GM18868 (cell line): ENCODE results near the gene ASAP3.

Experiments
- ATAC-seq: cut with Tn5 transposase; IDR thresholded peaks from one replicate; pipeline ENCODE4 v1.9.1; 2021; ENCODE audit warnings: mild to moderate bottlenecking, moderate library complexity; ENCODE audit not compliant: unreplicated experiment

Gene ASAP3

DNA sequence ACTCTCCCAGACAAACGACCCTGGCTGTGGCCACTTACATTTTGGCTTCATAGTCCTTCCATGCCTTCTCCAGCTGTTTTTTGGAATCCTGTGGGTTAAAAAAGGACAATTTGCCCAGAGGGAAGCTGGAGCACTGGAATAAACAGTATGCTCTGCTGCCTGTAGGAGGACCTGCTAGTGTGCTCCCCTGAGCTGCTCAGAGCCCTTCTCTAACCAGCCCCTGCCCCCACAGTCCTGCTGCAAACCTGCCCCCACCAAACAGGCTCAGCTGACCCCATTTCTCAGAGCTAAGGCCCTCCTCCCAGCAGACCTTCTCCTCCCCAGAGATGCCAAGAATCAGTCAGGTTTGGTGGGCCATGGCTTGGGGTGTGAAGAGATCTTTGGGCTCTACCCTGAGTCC, 32.5 kb downstream of the ASAP3 start:
- ATAC-seq, result no peak

DNA sequence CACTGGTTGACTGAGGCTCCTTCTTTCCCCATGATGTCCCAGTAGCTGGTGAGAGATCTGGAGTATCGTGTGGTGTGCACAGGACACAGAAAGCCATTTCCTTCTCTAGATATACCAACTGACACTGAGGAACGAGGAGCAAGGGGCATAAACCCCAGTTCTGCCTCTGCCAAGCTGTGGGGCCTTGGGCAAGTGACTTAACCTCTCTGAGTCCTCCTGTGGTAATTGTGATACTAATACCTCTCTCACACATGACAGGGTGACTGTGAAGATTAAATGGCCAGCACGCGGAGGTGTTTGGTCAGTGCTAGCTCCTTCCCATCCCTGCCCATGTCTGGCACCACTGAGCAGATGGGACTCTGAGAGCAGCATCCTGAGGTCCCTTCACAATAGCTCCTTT, 33.1 kb downstream of the ASAP3 start:
- no peak for ATAC-seq

DNA sequence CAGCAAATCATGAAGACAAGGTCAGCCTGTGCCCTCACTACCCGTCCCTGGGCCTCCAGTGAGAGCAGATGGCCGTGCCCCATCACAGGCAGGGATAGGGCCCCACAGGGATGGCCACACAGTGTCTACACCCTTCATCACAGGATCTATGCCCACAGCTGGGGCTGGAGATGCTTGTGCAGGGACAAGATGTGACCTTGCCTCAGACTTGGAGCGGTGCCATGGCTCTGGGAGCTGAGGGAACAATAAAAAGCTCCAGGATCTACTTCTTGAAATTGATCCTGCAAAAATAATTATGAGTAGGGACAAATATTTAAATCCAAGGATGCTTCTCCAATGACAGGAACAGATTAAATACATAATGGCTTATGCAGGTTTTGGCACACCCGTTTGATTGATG, 34.0 kb downstream of the ASAP3 start:
- no peak for ATAC-seq

DNA sequence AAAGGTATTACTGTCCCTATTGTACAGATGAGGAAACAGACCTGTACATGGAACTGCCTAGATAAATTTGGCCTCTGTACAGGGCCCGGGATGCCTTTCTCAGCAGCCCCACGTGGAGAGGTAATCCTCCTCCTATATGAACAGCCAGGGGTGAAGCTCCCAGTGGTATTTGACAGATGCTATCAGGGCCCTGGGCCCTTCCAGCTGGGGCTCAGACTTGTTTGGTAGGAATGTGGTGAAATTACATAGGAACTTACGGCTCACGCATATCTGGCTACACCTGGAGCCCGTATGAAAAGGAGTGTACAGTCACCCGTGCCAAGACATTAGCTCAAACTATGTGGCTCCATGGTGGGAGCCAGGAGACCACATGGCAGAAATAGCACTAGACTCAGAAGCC, 34.7 kb downstream of the ASAP3 start:
- no peak for ATAC-seq

DNA sequence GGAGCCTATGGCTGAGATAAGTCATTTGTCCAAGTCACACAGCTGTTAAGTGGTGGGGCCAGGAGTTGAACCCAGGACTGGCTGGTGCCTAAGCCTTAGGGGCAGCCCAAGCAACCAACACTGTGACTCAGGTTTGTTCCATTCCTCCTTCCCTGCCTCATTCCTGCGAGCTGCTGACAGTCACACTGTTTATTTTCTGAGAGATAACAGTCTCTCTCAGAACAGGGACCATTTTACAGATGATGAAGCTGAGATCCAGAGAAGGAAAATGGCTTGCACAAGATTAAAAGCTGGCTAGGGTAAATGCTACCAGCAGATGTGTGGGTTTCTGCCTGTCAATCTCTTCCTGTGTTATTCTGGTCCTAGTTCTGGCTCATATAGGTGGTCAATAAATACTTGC, 35.1 kb downstream of the ASAP3 start:
- no peak for ATAC-seq

DNA sequence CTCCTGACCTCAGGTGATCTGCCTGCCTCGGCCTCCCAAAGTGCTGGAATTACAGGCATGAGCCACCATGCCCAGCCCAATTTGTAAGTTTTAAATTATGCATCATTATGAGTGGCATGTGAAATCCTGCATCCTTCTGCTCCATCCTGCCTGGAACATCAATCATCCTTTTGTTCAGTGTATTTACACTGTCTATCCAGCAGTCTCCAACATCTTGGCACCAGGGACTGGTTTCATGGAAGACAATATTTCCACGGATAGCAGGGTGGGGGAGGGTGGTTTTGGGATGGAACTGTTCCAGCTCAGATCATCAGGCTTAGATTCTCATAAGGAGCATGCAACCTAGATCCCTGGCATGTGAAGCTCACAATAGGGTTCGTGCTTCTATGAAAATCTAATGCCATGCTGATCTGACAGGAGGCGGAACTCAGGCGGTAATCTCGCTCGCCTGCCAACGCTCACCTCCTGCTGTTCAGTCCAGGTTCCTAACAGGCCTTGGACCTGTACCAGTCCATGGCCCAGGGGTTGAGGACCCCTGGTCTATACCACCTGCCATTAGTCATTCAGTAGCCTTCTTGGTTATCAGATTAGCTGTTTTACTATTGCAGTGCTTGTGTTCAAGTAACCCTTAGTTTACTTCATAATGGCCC, 37.2 kb downstream of the ASAP3 start:
- ATAC-seq, result no peak

DNA sequence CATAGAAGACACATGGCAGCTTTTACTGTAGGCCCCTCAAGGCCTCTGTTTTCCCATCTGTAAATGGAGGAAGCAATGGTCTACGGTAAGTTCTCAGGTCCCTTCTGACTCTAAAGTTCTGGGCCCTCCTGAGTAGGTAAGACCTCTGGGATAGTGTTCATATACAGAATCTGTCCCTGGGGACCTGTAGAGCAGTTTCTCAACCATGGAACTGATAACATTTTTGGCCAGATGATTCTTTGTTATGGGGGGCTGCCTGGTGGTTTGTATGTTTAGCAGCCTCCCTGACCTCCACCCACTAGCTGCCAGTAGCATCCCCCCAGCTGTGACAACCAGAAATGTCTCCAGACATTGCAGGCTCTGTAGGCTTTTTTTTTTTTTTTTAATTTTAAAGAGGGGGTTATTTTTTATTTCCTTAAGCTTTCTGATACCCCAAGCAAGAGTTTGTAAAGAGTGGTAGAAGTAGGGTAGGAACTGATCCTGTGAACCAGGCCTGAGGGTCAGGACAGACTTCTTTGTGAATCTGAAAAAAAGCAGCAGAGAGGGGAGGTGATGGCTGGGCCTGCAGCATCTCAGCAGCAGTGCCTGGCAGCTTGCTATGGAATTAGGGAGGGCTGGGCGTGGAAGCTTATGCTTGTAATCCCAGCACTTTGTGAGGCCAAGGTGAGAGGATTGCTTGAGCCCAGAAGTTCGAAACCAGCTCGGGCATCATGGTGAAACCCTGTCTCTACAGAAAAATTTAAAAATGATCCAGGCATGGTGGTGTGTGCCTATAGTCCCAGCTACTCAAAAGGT, 39.2 kb downstream of the ASAP3 start:
- no peak for ATAC-seq

DNA sequence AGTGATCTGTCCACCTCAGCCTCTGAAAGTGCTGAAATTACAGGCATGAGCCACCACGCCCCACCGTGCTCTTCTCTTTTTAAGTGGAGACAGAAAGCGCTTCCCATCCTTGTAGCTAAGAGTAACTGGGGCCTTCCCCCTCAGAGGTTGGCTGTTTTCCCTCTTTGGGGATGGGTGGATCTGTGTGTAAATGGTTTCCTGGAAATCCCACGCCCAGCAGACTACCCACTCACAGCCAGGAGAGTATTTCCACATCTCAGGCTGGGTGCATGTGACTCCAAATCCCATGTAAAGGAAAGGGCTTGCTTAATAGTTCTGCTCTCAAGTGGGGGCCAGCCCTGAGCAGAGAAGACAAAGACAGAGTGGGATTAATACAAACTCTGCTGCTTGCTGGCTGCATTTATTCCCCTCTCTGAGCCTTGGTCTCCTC, 39.9 kb downstream of the ASAP3 start:
- no peak for ATAC-seq

DNA sequence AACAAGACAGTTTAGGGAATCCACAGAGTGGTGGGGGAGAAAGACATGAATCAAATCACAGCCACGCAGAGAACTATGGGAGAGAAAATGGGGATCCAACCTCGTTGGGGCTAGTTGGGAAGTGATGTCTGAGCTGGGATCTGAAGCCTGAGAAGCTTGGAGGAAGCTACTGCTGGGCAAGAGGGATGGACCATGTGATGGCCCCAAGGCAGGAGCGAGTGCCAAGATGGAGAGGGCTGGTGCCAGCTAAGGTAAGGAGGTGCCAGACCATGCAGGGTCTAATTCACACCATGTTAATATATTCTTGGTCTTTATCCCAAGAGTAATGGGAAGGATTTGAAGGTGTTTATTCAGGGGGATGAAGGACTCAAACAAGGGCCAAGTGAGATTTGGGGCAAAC, 41.2 kb downstream of the ASAP3 start:
- no peak for ATAC-seq

DNA sequence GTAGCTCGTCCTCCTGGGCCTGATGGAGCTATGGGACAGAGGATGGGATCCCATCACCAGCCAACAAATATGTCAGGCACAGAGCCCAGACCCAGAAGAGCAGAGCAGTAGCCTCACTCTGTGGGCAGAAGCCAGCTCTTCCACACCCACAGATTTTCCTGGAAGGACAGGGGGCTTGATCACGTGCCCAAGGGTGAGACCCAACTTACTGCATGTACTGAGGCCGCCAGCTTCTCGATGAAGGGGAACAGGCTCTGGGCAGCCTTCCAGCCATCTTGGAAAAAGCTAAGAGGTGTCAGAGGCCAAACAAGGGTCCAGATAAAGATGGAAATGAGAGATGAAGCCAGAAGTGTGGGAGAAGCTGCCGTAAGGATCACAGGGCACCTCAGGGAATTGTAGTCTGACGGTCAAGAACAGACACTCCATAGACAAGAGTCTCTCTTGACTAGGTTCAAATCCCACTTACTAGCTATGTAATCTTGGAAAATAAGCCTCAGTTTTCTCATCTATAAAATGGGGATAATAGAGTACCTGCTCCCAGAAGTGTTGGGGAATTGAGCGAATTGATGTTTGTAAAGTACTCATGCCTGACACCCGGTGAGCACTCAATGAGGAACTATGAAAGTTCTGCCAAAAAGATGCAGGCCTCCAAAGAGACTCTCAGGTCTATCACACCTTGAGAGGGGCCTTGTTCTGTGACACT, 42.4 kb downstream of the ASAP3 start:
- ATAC-seq, result no peak

DNA sequence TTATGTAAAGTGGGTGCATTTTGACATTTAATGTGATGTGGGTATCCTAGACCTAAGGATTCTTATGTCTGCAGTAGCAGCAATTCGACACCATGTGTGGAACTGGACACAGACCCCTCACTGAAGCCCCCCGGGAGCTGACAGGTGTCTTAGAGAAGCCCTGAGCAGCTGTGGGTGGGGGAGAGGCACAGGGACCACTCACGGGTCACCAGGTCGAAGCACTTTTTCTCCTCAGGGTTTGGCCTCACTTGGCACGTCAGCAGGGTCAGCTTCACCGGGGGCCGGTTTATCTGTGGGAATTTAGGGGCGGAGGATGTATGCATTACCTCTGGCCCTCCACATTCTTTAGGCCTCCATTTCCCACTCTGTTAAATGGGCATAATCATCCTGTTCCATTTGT, 45.4 kb downstream of the ASAP3 start:
- no peak for ATAC-seq

DNA sequence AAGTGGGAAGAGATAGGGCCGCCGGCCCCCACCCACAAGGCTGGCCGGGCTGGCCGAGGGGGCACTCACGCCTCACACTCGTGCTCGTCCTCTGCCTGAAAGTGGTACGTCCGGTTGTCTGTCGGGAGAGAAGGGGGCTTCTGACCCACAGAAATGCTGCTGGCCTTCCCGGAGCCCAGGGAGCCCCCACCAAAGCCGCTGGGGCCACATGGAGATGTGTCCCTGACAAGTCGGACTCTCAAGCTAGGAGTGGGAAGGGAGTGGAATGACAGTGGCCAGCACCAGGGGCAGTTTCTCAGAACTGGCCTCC, 46.7 kb downstream of the ASAP3 start:
- no peak for ATAC-seq

DNA sequence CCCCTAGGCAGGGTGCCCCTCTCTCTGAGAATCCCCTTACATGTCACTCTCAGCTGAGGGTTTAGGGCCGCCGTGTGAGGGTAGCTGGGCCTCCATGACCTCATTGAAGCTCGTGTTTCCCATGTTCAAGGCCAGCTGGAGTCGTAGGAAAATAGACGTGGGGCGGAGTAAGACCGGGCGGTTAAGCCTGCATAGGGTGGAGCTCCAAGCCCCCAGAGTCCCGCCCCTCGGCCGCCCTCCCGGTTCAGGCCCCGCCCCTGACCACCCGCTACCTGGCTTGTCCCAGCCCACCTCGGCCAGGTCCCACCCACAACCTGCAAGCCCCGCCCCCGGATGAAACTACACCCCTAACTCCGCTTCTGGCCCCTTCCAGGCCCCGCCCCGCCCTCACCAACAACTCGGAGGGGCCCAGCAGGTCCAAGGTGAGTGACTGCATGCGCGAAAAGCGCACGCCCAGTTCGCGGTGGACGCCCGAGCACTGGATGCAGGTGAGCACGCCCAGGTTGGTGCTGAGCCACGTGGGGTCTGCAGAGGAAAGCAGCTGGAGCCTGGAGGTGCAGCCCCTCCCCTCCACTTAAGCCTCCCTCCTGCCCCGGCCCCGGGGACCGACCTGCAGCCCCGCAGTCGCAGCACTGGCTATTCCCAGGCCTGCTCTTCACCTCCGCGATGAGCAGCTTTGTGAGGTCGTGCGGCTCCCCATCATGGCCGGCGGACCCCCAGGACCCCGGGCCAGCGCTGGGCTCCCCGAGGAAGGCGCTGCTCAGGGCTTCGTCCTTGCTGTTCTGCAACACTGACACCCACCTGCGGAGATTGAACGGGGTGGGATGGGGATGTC, 47.2 kb downstream of the ASAP3 start:
- ATAC-seq, result no peak

DNA sequence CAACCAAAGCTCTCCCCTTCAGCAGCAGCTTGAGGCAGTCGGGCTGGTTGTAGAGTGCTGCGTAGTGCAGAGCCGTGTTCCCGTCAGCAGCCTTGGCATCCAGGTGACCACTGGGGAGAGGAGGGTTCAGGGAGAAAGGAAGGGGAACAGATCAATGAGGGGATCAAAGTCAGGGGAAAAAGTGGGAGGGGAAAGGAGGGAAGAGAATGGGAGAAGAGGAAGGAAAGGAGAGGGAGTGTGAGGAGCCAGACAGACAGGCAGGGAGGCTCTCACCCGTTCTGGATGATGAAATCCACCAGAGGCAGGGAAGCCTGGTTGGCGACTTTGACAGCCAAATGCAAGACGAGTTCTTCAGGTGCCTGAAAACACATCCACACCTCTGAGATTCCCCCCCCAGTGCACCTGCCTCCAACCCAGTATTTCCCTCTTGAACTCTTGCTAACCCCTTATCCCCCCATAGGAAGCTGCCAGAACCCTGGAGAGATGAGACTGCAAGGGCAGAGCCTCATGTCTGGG, 49.7 kb downstream of the ASAP3 start:
- ATAC-seq, result no peak

DNA sequence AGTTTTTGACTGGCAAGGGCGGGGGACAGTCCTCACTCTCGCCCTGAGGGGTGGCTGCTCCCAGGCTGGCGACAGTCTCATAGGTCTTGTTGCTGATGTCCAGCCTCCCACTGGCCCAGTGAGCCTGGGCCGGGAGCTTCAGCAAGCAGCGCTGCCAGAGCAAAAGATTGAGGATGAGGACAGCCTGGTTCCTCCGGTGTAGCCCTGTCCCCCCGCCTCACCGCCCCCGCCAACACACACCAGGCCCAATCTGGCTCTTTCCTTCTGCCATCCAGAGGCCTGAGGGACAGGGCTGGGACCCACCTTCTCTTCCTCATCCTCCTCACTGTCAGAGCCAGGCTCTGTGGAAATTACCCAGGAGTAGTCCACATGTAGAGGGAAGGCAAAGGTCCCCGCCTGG, 50.9 kb downstream of the ASAP3 start:
- no peak for ATAC-seq

DNA sequence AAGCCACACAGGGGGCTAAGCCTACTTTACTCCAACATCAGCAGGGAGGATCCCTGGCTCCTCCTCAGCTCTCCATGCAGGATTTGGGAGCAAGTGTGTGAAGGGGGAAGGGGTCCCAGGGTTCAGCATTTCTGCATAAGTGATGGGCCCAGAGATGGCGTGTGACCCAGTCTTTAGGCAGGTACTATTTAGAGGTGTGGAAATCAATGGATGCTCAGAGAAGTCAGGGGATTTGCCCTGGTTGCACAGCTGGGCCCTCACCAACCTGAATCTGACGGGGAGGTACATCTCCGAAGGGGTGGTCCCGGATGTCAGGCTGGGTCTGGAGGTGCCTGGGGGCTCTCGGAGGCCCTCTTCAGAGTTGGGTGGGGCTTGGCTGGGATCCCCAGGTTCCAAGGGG, 52.5 kb downstream of the ASAP3 start:
- ATAC-seq, result no peak

DNA sequence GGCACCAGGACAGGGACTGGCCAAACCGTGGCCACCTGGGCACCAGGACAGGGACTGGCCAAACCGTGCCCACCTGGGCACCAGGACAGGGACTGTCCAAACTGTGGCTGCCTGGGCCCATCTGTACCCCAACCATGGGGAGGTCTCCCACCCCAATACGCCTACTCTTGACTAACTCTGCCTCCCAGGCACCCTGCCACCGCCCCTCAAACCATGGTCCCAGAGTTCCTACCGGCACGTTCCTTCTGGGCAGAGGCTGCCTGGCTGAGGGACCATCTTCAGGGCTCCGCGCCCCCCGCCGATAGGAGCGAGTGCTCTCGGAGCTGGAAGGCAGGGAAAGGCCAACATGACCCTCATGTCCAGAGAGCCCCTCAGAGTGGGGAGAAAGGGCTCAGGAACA, 53.2 kb downstream of the ASAP3 start:
- no peak for ATAC-seq

DNA sequence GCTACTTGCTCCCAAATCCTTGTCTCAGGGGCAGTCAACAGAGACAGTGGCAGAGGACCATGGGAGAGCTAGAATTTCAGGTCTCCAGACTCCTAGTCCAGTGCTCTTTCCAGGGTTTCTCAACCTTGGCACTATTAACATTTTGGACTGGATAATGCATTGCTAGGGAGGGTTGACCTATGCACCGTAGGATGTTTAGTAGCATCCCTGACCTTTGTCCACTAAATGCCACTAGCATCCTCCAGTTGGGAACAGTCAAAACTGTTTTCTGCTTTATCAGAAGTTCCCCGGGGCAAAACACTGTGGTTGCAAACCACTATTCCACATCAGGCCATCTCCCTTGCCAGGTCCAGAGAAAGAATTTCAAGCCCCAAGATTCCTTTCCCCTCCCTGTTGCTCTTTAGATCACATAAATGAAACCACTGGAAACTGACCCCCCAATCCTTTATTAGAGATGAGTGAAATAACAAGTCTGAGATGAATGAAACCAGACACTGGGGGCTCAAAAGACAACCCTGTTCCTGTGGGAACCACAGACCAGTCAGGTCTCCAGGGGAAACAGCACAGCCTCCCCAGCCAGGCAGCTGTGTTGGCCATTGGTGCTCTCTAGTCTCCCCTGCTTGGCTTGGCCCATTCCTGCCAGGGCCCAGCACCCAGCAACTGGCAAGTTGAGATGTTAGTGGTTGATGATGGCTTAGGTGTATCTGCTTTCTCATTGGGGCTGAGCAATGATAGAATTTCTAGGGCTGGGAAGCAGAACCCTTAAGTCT, 55.7 kb downstream of the ASAP3 start:
- no peak for ATAC-seq

DNA sequence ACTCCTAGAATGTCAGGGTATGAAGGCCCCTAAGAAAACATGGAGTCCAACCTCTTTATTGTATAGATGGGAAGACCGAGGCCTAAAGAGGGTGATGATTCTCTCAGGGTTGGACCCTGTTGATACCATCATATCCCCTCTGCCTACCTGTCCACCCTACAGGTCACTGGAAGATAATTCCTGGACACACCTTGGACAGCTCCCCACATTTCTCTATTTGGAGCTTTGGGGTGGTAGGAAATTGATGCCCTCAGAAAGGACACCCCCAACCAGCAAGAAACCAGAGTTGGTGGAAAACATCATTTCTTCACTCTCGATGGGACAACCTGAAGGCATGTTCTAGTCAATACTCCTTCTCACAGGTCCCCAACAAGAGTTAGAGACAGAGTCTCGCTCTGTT, 56.4 kb downstream of the ASAP3 start:
- no peak for ATAC-seq

DNA sequence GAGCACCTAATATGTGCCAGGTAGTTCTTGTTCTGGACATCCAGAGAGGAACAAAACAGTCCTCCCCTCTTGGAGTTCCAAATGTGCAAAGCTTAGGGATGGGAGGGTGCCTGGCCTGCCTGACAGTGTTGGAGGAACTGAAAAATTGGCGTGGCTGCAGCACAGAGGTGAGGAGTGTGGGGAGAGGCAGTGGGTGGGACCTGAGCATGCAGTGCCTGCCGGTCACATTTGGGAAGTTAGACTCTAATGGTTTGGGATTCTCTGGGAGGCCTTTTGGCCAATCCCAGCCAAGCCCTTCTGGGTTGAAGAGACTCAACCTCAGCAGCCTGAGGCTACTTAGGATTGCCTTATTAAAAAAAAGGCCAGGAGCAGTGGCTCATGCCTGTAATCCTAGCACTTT, 57.2 kb downstream of the ASAP3 start:
- no peak for ATAC-seq

DNA sequence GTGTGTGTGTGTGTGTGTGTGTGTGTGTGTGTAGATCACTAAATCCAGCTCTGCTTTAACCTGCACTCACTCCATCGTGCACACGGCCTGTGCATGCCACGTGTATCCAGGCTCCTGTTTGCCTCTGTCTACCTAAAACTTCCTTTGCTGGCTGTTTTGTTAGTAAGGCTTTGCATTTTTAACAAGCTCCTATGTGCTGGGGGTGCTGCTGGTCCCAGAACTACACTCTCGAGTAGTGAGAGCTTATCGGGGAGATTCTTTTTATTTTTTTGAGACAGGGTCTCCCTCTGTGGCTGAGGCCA, 58.8 kb downstream of the ASAP3 start:
- ATAC-seq, result no peak
